ENCODE data around the gene GRIP2.

GRIP2 gene

GRCh38 chr3:14505001-14505802, 34.9 kb downstream of the GRIP2 start:
- DNase-seq: no peak

GRCh38 chr3:14503706-14504065, 36.5 kb downstream of the GRIP2 start:
- no peak for DNase-seq

- no peak for DNase-seq
These were observed 37.0 kb downstream of the GRIP2 start for GRCh38 chr3:14503033-14503705.

GRCh38 chr3:14502472-14502871, 37.7 kb downstream of the GRIP2 start:
- DNase-seq: no peak

GRCh38 chr3:14497321-14497720, 42.8 kb downstream of the GRIP2 start:
- DNase-seq: no peak

GRCh38 chr3:14496351-14496750, 43.8 kb downstream of the GRIP2 start:
- no peak for DNase-seq

GRCh38 chr3:14494973-14495300, 45.2 kb downstream of the GRIP2 start:
- DNase-seq: no peak

GRCh38 chr3:14494279-14494972, 45.7 kb downstream of the GRIP2 start:
- no peak for DNase-seq

GRCh38 chr3:14492948-14493881, 46.9 kb downstream of the GRIP2 start:
- no peak for DNase-seq

GRCh38 chr3:14491396-14492190, 48.5 kb downstream of the GRIP2 start:
- no peak for DNase-seq

GRCh38 chr3:14490831-14491230, 49.3 kb downstream of the GRIP2 start:
- no peak for DNase-seq

GRCh38 chr3:14490255-14490654, 49.9 kb downstream of the GRIP2 start:
- no peak for DNase-seq

- DNase-seq: no peak
These were observed 50.5 kb downstream of the GRIP2 start for GRCh38 chr3:14489641-14490040.

GRCh38 chr3:14488286-14489041, 51.7 kb downstream of the GRIP2 start:
- no peak for DNase-seq

GRCh38 chr3:14487821-14488220, 52.3 kb downstream of the GRIP2 start:
- DNase-seq: no peak

- DNase-seq: no peak
These were observed 53.1 kb downstream of the GRIP2 start for GRCh38 chr3:14487086-14487485.

- no peak for DNase-seq
These were observed 53.7 kb downstream of the GRIP2 start for GRCh38 chr3:14486460-14486859.

- no peak for DNase-seq
These were observed 54.2 kb downstream of the GRIP2 start for GRCh38 chr3:14485981-14486380.

- no peak for DNase-seq
These were observed 55.4 kb downstream of the GRIP2 start for GRCh38 chr3:14484741-14485140.

- no peak for DNase-seq
These were observed 56.9 kb downstream of the GRIP2 start for GRCh38 chr3:14483286-14483685.

GRCh38 chr3:14482271-14482721, 57.8 kb downstream of the GRIP2 start:
- DNase-seq: no peak

All from NCI-H2029 (cell line).